SK-N-SH treated with all-trans-retinoic acid at 6 μM for 48 hours (cell line): ENCODE measurements around the gene GLIS1.

Experiments used
- PATZ1 ChIP-seq: fragments of 250-450 bp; sonication (Bioruptor Pico); IDR thresholded peaks from 2 replicates; pipeline ENCODE4 v1.8.0; 2020; ENCODE audit warnings: mild to moderate bottlenecking, moderate library complexity, borderline replicate concordance
- TCF4 ChIP-seq: fragments of 250-450 bp; sonication (Bioruptor Pico); IDR thresholded peaks from 2 replicates; pipeline ENCODE4 v1.8.0; 2021; ENCODE audit warnings: mild to moderate bottlenecking, moderate library complexity, borderline replicate concordance
- ZFP30 ChIP-seq: fragments of 450-650 bp; formaldehyde crosslinking; IDR thresholded peaks from 2 replicates; pipeline ENCODE4 v1.5.0; 2022; ENCODE audit warnings: mild to moderate bottlenecking, moderate library complexity

- TF ChIP-seq ZFP30 (CRISPR knock-in tag) = no peak
- no peak for TF ChIP-seq TCF4 (CRISPR knock-in tag)
- TF ChIP-seq PATZ1 (CRISPR knock-in tag) = no peak
Measured at GRCh38 chr1:53700776-53701175, 38.2 kb downstream of the GLIS1 start.
